Measurements from ENCODE around the gene ABHD14A.
A peak's percentile ranks its signal among the peaks of the same experiment; 100 is the strongest.

ABHD14A gene

GRCh38 chr3:51958603-51959521 is 16.0 kb upstream of the ABHD14A start:
- no peak for DNase-seq

GRCh38 chr3:51959651-51960050 is 15.2 kb upstream of the ABHD14A start:
- DNase-seq, result no peak

GRCh38 chr3:51960386-51960785 is 14.5 kb upstream of the ABHD14A start:
- DNase-seq, result no peak

- DNase-seq, result no peak
Measured at GRCh38 chr3:51961011-51961410, 13.9 kb upstream of the ABHD14A start.

- DNase-seq, result no peak
Measured at GRCh38 chr3:51961602-51962569, 13.0 kb upstream of the ABHD14A start.

GRCh38 chr3:51962854-51963530 is 11.9 kb upstream of the ABHD14A start:
- no peak for DNase-seq

- peak; percentile 63 for DNase-seq
Measured at GRCh38 chr3:51963951-51964451, 10.9 kb upstream of the ABHD14A start.

- no peak for DNase-seq
Measured at GRCh38 chr3:51964521-51964920, 10.3 kb upstream of the ABHD14A start.

- no peak for DNase-seq
Measured at GRCh38 chr3:51966016-51966415, 8.8 kb upstream of the ABHD14A start.

- no peak for DNase-seq
Measured at GRCh38 chr3:51966486-51966885, 8.4 kb upstream of the ABHD14A start.

GRCh38 chr3:51966922-51967383 is 7.9 kb upstream of the ABHD14A start:
- no peak for DNase-seq

GRCh38 chr3:51967384-51968169 is 7.3 kb upstream of the ABHD14A start, which contains the start of gene PCBP4:
Gene PCBP4, minus strand, starts transcription at chr3:51967454. Its CDS starts 6,214 bp downstream, at chr3:51961240.
- DNase-seq, result no peak

GRCh38 chr3:51968170-51968775 is 6.6 kb upstream of the ABHD14A start:
- DNase-seq, result peak; percentile 29

- no peak for DNase-seq
Measured at GRCh38 chr3:51968883-51969678, 5.8 kb upstream of the ABHD14A start.

GRCh38 chr3:51969841-51970240 is 5.0 kb upstream of the ABHD14A start:
- no peak for DNase-seq

- no peak for DNase-seq
Measured at GRCh38 chr3:51970606-51971300, 4.1 kb upstream of the ABHD14A start.

GRCh38 chr3:51971350-51971749 is 3.5 kb upstream of the ABHD14A start:
- DNase-seq, result no peak

- no peak for DNase-seq
Measured at GRCh38 chr3:51974277-51974962, 444 bp upstream of the ABHD14A start.

Data from NCI-H1092 treated with DMSO at 0.1 percent for 48 hours (cell line).